IPS DF 6.9 (cell line): ENCODE measurements around the gene BTNL8.

Source experiments
- DNase-seq: peaks from one replicate; pipeline ENCODE4 v3.0.0-alpha.2; 2013; ENCODE audit warnings: low read depth, low spot score
- H3K27ac ChIP-seq: one replicate; pipeline ENCODE4 v1.5.1; 2013; ENCODE audit warnings: low read length, control low read depth
- H3K27me3 ChIP-seq: 2 replicates; pipeline ENCODE4 v1.6.1; 2013; ENCODE audit warnings: mild to moderate bottlenecking, low read length; ENCODE audit not compliant: control insufficient read depth, insufficient read depth
- H3K36me3 ChIP-seq: 2 replicates; pipeline ENCODE4 v1.6.1; 2013; ENCODE audit warnings: low read length; ENCODE audit not compliant: control insufficient read depth, insufficient read depth
- H3K4me1 ChIP-seq: 2 replicates; pipeline ENCODE4 v1.6.1; 2013; ENCODE audit warnings: low read length; ENCODE audit not compliant: control insufficient read depth, insufficient read depth
- H3K4me3 ChIP-seq: 2 replicates; pipeline ENCODE4 v1.5.1; 2013; ENCODE audit warnings: mild to moderate bottlenecking, low read length
- H3K9me3 ChIP-seq: 2 replicates; pipeline ENCODE4 v1.6.1; 2013; ENCODE audit warnings: low read length, inconsistent platforms; ENCODE audit not compliant: control insufficient read depth, insufficient read depth
- WGBS: extraction: QIAGEN DNeasy Blood & Tissue Kit; methylation state at CpG from one replicate; pipeline ENCODE4 v1.1.7; 2013; ENCODE audit warnings: mixed read lengths, missing lambda C conversion rate; ENCODE audit not compliant: insufficient read length, insufficient coverage; 5-methylcytosine and 5-hydroxymethylcytosine counted together

BTNL8 gene

DNA sequence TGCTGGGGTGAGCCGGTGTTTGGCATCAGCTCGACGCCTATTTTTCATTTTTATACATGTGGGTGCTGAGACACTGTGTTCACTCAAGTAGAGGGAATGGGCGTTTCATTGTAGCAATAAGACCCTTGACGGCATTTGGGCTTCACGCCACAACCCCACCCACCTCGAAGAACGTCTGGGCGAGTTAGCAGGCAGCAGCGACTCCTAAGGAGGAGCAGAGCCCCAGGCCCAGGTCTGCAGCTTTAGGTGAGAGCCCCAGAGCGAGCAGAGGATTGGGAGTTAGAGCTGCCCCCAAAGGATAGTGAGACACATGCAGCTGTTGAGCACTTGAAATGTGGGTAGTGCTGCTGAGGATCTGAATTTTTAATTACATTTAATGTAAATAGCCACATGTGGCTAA lies 36.3 kb upstream of the BTNL8 start:
- DNase-seq, result no peak
- no peaks in the 10 kb centered on the region for H3K4me1 ChIP-seq
- WGBS, result no CpG with 5 or more reads among the region's 11 CpGs
- H3K4me3 ChIP-seq, result no peak overlapping the region
- no peaks in the 10 kb centered on the region for H3K9me3 ChIP-seq
- no peaks in the 10 kb centered on the region for H3K27me3 ChIP-seq
- no peak overlapping the region for H3K27ac ChIP-seq
- H3K36me3 ChIP-seq, result no peaks in the 10 kb centered on the region

DNA sequence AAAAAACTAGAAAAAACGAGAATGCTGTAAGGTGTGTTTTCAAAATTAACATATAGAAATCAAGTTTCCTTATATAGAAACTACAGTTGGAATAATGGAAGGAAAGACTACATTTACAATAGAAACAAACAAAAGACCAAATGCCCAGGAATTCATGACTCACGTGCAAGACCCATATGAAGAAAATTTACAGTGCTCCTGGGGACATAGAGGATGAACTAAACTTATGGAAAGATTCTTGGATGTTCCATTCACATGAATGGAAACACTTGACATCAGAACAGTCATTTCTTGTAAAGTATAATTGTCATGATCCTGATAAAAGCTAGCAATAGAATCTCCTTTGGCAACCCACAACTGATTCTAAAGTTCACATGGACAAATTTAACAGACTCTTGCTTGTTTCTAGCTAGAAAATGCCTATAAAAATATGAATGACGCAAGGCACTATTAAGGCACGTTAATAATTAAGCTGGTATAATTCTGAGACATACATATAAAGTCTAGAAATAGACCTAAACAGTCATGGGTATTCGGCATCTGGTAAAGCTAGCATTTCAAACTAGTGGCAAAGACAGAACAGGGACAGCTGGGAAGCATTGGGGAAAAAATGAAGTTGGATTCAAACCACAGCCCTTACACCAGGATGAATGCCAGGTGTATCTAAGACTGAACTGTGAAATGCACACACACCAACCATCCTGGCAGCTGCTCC lies 32.8 kb upstream of the BTNL8 start:
- H3K27ac ChIP-seq, result no peak overlapping the region
- H3K27me3 ChIP-seq, result no peaks in the 10 kb centered on the region
- DNase-seq, result no peak
- no peaks in the 10 kb centered on the region for H3K9me3 ChIP-seq
- H3K4me3 ChIP-seq, result no peak overlapping the region
- H3K4me1 ChIP-seq, result no peaks in the 10 kb centered on the region
- no CpG with 5 or more reads among the region's 5 CpGs for WGBS
- no peaks in the 10 kb centered on the region for H3K36me3 ChIP-seq

- Histone ChIP-seq H3K9me3 (no peaks in the 10 kb centered on the region), H3K4me1 (no peaks in the 10 kb centered on the region), H3K27ac (no peak overlapping the region), H3K4me3 (no peak overlapping the region), H3K27me3 (no peaks in the 10 kb centered on the region), H3K36me3 (no peaks in the 10 kb centered on the region)
- WGBS, result no CpG with 5 or more reads among the region's 10 CpGs
- DNase-seq, result no peak
These were observed 32.0 kb upstream of the BTNL8 start for GRCh38 chr5:180866985-180867384.

DNA sequence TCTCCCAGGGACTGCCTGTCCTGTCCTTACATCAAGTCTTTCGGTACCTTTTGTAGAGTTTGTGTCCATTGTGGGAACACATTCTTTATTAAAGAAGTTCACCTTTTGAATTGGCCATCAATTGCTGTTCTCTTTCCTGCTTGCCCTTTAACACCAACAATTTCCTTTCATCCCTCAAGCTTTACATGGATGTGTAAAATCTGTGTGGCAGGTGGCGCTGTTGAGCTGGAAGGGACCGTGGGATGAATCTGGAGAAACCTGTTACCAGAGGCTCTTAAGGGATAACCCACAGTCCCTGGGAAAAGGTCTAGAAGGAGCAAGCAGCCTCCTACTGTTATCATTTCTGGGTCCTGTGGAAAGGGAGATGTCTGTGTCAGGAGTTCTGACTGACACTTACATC lies 30.0 kb upstream of the BTNL8 start:
- Histone ChIP-seq H3K27ac (no peak overlapping the region), H3K36me3 (no peaks in the 10 kb centered on the region)
- no CpG with 5 or more reads among the region's 3 CpGs for WGBS

GRCh38 chr5:180869587-180869986 lies 29.4 kb upstream of the BTNL8 start:
- no peaks in the 10 kb centered on the region for H3K27me3 ChIP-seq
- H3K36me3 ChIP-seq, result no peaks in the 10 kb centered on the region
- DNase-seq, result no peak
- WGBS, result no CpG with 5 or more reads among the region's 1 CpG
- no peak overlapping the region for H3K27ac ChIP-seq
- H3K4me3 ChIP-seq, result no peak overlapping the region
- no peaks in the 10 kb centered on the region; the same call in 1 of the 2 replicates for H3K4me1 ChIP-seq
- no peaks in the 10 kb centered on the region for H3K9me3 ChIP-seq

More for the DNA sequence above, 30.0 kb upstream of the BTNL8 start:
- H3K4me3 ChIP-seq, result no peak overlapping the region
- no peak for DNase-seq
- no peaks in the 10 kb centered on the region for H3K27me3 ChIP-seq
- no peaks in the 10 kb centered on the region for H3K9me3 ChIP-seq
- H3K4me1 ChIP-seq, result no peaks in the 10 kb centered on the region; the same call in 1 of the 2 replicates

- Histone ChIP-seq H3K4me3 (no peak overlapping the region), H3K36me3 (no peaks in the 10 kb centered on the region), H3K4me1 (no peaks in the 10 kb centered on the region; the same call in 1 of the 2 replicates), H3K27ac (no peak overlapping the region), H3K9me3 (no peaks in the 10 kb centered on the region), H3K27me3 (no peaks in the 10 kb centered on the region)
- DNase-seq, result no peak
- no CpG with 5 or more reads among the region's 16 CpGs for WGBS
These were observed 28.5 kb upstream of the BTNL8 start for GRCh38 chr5:180870276-180871068.

DNA sequence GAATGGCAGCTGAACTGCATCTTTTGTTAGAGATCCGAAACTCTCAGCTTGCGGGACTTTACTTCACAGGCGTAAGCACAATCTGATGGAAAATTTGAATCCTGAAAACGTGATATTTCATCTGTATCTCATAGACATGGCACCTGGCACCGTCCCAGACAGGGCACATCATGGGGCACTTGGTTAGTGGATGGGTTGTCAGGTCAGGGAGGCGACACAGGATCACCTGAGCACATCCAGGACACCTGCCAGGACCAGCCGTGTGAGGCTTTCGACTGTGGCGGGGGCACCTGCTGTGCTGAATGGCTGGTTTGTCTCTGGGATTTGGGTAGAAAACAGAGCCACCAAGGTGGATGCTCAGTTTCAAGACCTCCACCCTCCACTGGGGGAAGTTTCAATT lies 26.5 kb upstream of the BTNL8 start:
- no peaks in the 10 kb centered on the region for H3K36me3 ChIP-seq
- no peaks in the 10 kb centered on the region for H3K27me3 ChIP-seq
- DNase-seq, result no peak
- no peak overlapping the region for H3K4me3 ChIP-seq
- H3K4me1 ChIP-seq, result no peaks in the 10 kb centered on the region; the same call in 1 of the 2 replicates
- H3K27ac ChIP-seq, result no peak overlapping the region
- no peaks in the 10 kb centered on the region for H3K9me3 ChIP-seq
- WGBS, result no CpG with 5 or more reads among the region's 9 CpGs

GRCh38 chr5:180873615-180874520 lies 25.1 kb upstream of the BTNL8 start:
- no CpG with 5 or more reads among the region's 13 CpGs for WGBS
- Histone ChIP-seq H3K4me1 (no peaks in the 10 kb centered on the region; the same call in 1 of the 2 replicates), H3K27me3 (no peaks in the 10 kb centered on the region), H3K9me3 (no peaks in the 10 kb centered on the region), H3K27ac (no peak overlapping the region), H3K36me3 (no peaks in the 10 kb centered on the region), H3K4me3 (no peak overlapping the region)
- no peak for DNase-seq

DNA sequence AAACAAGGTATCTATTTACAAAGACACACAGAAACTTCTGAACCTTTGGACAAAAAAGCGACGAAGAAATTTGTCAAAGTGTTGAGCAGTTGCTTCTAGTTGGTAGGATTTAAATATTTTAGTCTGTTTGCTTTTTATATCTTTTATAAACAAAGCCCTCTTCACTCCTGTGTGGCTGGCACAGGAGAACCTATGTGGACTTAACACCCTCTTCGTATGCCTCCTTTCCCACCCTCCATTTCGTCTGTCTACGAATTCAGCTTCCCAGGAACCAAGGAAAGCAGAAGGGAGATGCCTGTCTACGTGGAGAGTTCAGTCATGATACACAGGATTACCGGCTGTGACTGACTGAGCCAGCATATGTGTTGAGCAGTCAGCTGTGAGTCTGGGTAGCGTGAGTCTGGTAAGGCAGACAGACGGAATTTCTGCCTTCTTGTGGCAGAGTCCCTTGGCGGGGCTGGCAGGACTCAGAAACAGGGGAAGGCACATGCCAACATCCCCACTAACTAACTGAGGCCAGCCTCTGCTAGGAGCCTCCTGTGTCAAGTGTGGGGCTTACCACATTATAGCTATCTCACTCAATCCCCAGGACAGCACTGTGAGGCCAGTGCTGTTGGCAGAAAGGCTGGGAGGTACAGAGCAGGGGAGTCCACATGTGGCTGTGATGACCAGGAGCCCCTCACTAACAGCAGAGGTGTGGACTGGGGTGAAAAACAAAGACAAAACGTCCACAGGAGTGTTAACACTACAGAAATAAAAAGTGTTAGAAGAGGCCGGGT lies 24.0 kb upstream of the BTNL8 start:
- no peaks in the 10 kb centered on the region for H3K9me3 ChIP-seq
- no CpG with 5 or more reads among the region's 12 CpGs for WGBS
- DNase-seq, result no peak
- H3K27me3 ChIP-seq, result no peaks in the 10 kb centered on the region
- H3K4me1 ChIP-seq, result no peaks in the 10 kb centered on the region; the same call in 1 of the 2 replicates
- H3K27ac ChIP-seq, result no peak overlapping the region
- no peak overlapping the region for H3K4me3 ChIP-seq
- no peaks in the 10 kb centered on the region for H3K36me3 ChIP-seq
